GM23338 (cell line): Measurements from ENCODE around the gene MPPED1. TPM values are rescaled to one million over a fixed set of nuclear protein-coding genes. Genes with fewer than 3 reads are reported as not detected.

Experiments used
- ATAC-seq: fragments of 200-7000 bp; cut with Tn5 transposase; 3 replicates; pipeline ENCODE4 v1.9.1; 2020
- DNase-seq: peaks from one replicate; pipeline ENCODE4 v3.0.0-alpha.2; 2015; ENCODE audit warnings: low spot score
- H2AFZ ChIP-seq: fragments of 200-600 bp; sonication (generic); 2 replicates; pipeline ENCODE4 v1.8.0; 2016; ENCODE audit warnings: antibody characterized with exemption, mild to moderate bottlenecking, moderate library complexity
- H3F3A ChIP-seq: fragments of 200-600 bp; sonication (generic); replicated peaks from 2 replicates; pipeline ENCODE4 v1.8.0; 2017; ENCODE audit warnings: antibody characterized with exemption, mixed run types, low read depth
- H3K27ac ChIP-seq: fragments of 200-600 bp; sonication (generic); 2 replicates; pipeline ENCODE4 v1.6.1; 2016; ENCODE audit warnings: low read depth
- H3K27me3 ChIP-seq: fragments of 200-600 bp; sonication (generic); 2 replicates; pipeline ENCODE4 v1.8.0; 2016; ENCODE audit warnings: mild to moderate bottlenecking, mixed run types, moderate library complexity; ENCODE audit not compliant: insufficient read depth
- H3K36me3 ChIP-seq: fragments of 200-600 bp; sonication (generic); 2 replicates; pipeline ENCODE4 v1.8.0; 2016; ENCODE audit warnings: mild to moderate bottlenecking; ENCODE audit not compliant: insufficient read depth
- H3K4me1 ChIP-seq: fragments of 200-600 bp; sonication (generic); 2 replicates; pipeline ENCODE4 v1.8.0; 2016; ENCODE audit warnings: mild to moderate bottlenecking, moderate library complexity; ENCODE audit not compliant: insufficient read depth
- H3K4me2 ChIP-seq: fragments of 200-600 bp; sonication (generic); 2 replicates; pipeline ENCODE4 v1.7.1; 2017; ENCODE audit warnings: mixed run types
- H3K4me3 ChIP-seq: fragments of 200-600 bp; sonication (generic); 2 replicates; pipeline ENCODE4 v1.6.1; 2016; ENCODE audit warnings: mixed run types
- H3K79me2 ChIP-seq: fragments of 200-600 bp; sonication (generic); replicated peaks from 2 replicates; pipeline ENCODE4 v1.8.0; 2017; ENCODE audit warnings: mild to moderate bottlenecking; ENCODE audit not compliant: insufficient read depth
- H3K9me2 ChIP-seq: fragments of 200-600 bp; sonication (generic); 2 replicates; pipeline ENCODE4 v1.8.0; 2017; ENCODE audit not compliant: insufficient read depth
- H4K20me1 ChIP-seq: fragments of 200-600 bp; sonication (generic); replicated peaks from 2 replicates; pipeline ENCODE4 v1.8.0; 2017; ENCODE audit warnings: mild to moderate bottlenecking; ENCODE audit not compliant: insufficient read depth
- H3K27ac Mint-ChIP-seq: 2 replicates; pipeline ENCODE4 v1.8.0; 2020; ENCODE audit warnings: inconsistent platforms, mild to moderate bottlenecking, moderate library complexity, mixed read lengths
- H3K27me3 Mint-ChIP-seq: 3 replicates; pipeline ENCODE4 v1.8.0; 2022; ENCODE audit warnings: low read depth, mild to moderate bottlenecking, moderate library complexity, mixed read lengths, inconsistent platforms; ENCODE audit not compliant: insufficient read depth, poor library complexity
- H3K36me3 Mint-ChIP-seq: 3 replicates; pipeline ENCODE4 v1.8.0; 2021; ENCODE audit warnings: low read depth, mild to moderate bottlenecking, inconsistent platforms, moderate library complexity, mixed read lengths
- H3K4me1 Mint-ChIP-seq: 3 replicates; pipeline ENCODE4 v1.8.0; 2020; ENCODE audit warnings: mild to moderate bottlenecking, inconsistent platforms, mixed read lengths
- H3K4me3 Mint-ChIP-seq: 3 replicates; pipeline ENCODE4 v1.8.0; 2021; ENCODE audit warnings: moderate library complexity, mild to moderate bottlenecking, inconsistent platforms, mixed read lengths
- H3K9me3 Mint-ChIP-seq: 3 replicates; pipeline ENCODE4 v1.8.0; 2020; ENCODE audit warnings: moderate library complexity, mild to moderate bottlenecking, inconsistent platforms, mixed read lengths
- CREB1 ChIP-seq: fragments of 250-450 bp; sonication (Bioruptor Pico); IDR thresholded peaks from 2 replicates; pipeline ENCODE4 v1.5.0; 2020; ENCODE audit warnings: low read depth, mild to moderate bottlenecking, moderate library complexity
- EZH2 ChIP-seq: fragments of 200-600 bp; sonication (generic); IDR thresholded peaks from one replicate; pipeline ENCODE4 v1.8.0; 2017; ENCODE audit warnings: antibody characterized with exemption, mild to moderate bottlenecking, low read depth; ENCODE audit not compliant: unreplicated experiment
- JUNB ChIP-seq: IDR thresholded peaks from one replicate; pipeline ENCODE4 v1.6.1; 2016; ENCODE audit warnings: antibody characterized with exemption; ENCODE audit not compliant: unreplicated experiment
- STAT1 ChIP-seq: IDR thresholded peaks from one replicate; pipeline ENCODE4 v1.6.1; 2016; ENCODE audit warnings: antibody characterized with exemption; ENCODE audit not compliant: unreplicated experiment
- ZNF331 ChIP-seq: fragments of 250-450 bp; sonication (Bioruptor Pico); IDR thresholded peaks from 2 replicates; pipeline ENCODE4 v1.5.0; 2020; ENCODE audit warnings: low read depth, mild to moderate bottlenecking, moderate library complexity
- ZNF462 ChIP-seq: fragments of 250-450 bp; sonication (Bioruptor Pico); IDR thresholded peaks from 2 replicates; pipeline ENCODE4 v1.5.0; 2020; ENCODE audit warnings: mild to moderate bottlenecking, moderate library complexity
- polyA plus RNA-seq: library from polyadenylated mRNA; unstranded; fragments of >200 nt; fragmentation: Nextera tagmentation; extraction: Ambion mirVana; gene quantifications from 2 replicates; pipeline ENCODE4 v1.2.1, GENCODE V29; 2016
- total RNA-seq: library from RNA; depleted of rRNA; stranded (reverse); fragments of >200 nt; shearing (Covaris generic); gene quantifications from 2 replicates; pipeline ENCODE4 v1.2.3, GENCODE V29; 2014

Gene MPPED1
- total and polyA plus RNA-seq, 2 experiments from 2014 or later: 0.56 TPM; not detected in 1

GRCh38 chr22:43543522-43544288 lies 131.9 kb downstream of the MPPED1 start:
- no peaks in the 10 kb centered on the region for H3K79me2 ChIP-seq
- Mint-ChIP-seq H3K27me3 (peaks cover 2% of the 10 kb centered on the region), H3K4me1 (no peaks in the 10 kb centered on the region; the same call in 1 of the 3 replicates), H3K4me3 (no peak overlapping the region), H3K27ac (no peak overlapping the region), H3K36me3 (no peaks in the 10 kb centered on the region; the same call in 2 of the 3 replicates), H3K9me3 (peaks cover 2% of the 10 kb centered on the region; the same call in 1 of the 3 replicates)
- no peaks in the 10 kb centered on the region for H3K27me3 ChIP-seq
- TF ChIP-seq CREB1 (CRISPR knock-in tag): no peak
- H3K36me3 ChIP-seq: no peaks in the 10 kb centered on the region
- no peaks in the 10 kb centered on the region for H4K20me1 ChIP-seq
- no peak overlapping the region for H3K4me2 ChIP-seq
- no peak for ATAC-seq
- no peaks in the 10 kb centered on the region for H3K4me1 ChIP-seq
- no peak overlapping the region for H3K4me3 ChIP-seq
- H3K27ac ChIP-seq: no peak overlapping the region
- no peaks in the 10 kb centered on the region for H3K9me2 ChIP-seq
- no peaks in the 10 kb centered on the region for H3F3A ChIP-seq
- no peak overlapping the region for H2AFZ ChIP-seq
- no peak for DNase-seq

GRCh38 chr22:43544289-43544673 lies 132.5 kb downstream of the MPPED1 start:
- Histone ChIP-seq H3K4me1 (no peaks in the 10 kb centered on the region), H3K27me3 (no peaks in the 10 kb centered on the region), H3K79me2 (no peaks in the 10 kb centered on the region), H3K9me2 (no peaks in the 10 kb centered on the region), H3K4me2 (no peak overlapping the region), H3F3A (no peaks in the 10 kb centered on the region), H3K27ac (no peak overlapping the region), H2AFZ (no peak overlapping the region), H3K36me3 (no peaks in the 10 kb centered on the region), H4K20me1 (no peaks in the 10 kb centered on the region), H3K4me3 (no peak overlapping the region)
- H3K27ac Mint-ChIP-seq: no peak overlapping the region
- DNase-seq (no peak), ATAC-seq (no peak)
- H3K4me1 Mint-ChIP-seq: peaks cover 2% of the 10 kb centered on the region
- TF ChIP-seq STAT1 (no peak), ZNF462 (no peak), EZH2 (no peak), ZNF331 (CRISPR knock-in tag) (no peak), JUNB (no peak)
- no peaks in the 10 kb centered on the region; the same call in 2 of the 3 replicates for H3K36me3 Mint-ChIP-seq
- H3K9me3 Mint-ChIP-seq: no peaks in the 10 kb centered on the region
- H3K27me3 Mint-ChIP-seq: peaks cover 2% of the 10 kb centered on the region
- no peak overlapping the region for H3K4me3 Mint-ChIP-seq
